ENCODE data around the gene PARN.
A peak's percentile ranks its signal among the peaks of the same experiment; 100 is the strongest.

Gene PARN

DNA sequence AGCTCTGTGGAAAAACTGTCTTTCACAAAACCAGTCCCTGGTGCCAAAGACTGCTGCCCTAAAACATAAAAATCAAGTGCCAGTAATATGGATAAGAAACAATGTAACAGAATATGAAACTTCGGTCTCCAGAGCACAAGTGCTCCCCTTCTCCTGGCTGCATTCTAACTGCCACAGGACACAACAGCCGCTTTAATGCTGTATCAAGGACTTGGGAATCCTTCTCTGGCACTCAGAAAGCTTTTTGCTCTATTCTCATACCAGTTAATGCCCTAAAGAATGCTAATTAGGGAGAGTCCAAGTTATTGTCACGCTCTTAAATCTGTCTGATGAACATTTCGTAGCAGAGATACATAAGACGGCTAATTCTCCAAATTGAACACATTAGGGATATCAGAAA, 90.9 kb downstream of the PARN start:
- H3K4me3 ChIP-seq (ENCODE audit: low read depth in 1 of 2, low read length in 2 of 2): no peak overlapping the region
- H3K9me3 ChIP-seq (ENCODE audit: low read length): no peaks in the 10 kb centered on the region
- H3K27ac ChIP-seq (ENCODE audit: low read depth, low read length): no peak overlapping the region
- no peaks in the 10 kb centered on the region for H3K4me1 ChIP-seq (ENCODE audit: insufficient read depth, low read length)
- no peak overlapping the region for H3K9ac ChIP-seq (ENCODE audit: low read length)
- no peaks in the 10 kb centered on the region for H3K27me3 ChIP-seq (ENCODE audit: control insufficient read depth in 1 of 2, insufficient read depth in 2 of 2, low read length in 2 of 2)
- no peaks in the 10 kb centered on the region for H3K36me3 ChIP-seq (ENCODE audit: insufficient read depth, low read length)

DNA sequence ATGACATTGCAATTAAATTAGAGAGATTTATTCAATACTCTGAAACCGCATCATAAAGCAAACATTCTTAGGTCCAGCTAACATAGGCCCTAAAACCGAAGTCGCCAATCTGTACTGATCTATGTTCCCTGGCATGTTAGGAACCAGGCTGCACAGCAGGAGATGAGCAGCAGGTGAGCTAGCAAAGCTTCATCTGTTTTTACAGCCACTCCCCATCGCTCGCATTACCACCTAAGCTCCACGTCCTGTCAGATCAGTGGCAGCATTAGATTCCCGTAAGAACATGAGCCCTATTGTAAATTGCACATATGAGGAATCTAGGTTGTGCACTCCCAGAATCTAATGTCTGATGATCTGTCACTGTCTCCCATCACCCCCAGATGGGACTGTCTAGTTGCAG, 91.5 kb downstream of the PARN start:
- H3K36me3 ChIP-seq (ENCODE audit: insufficient read depth, low read length): no peaks in the 10 kb centered on the region
- no peak overlapping the region for H3K4me3 ChIP-seq (ENCODE audit: low read depth in 1 of 2, low read length in 2 of 2)
- no peak overlapping the region for H3K9ac ChIP-seq (ENCODE audit: low read length)

DNA sequence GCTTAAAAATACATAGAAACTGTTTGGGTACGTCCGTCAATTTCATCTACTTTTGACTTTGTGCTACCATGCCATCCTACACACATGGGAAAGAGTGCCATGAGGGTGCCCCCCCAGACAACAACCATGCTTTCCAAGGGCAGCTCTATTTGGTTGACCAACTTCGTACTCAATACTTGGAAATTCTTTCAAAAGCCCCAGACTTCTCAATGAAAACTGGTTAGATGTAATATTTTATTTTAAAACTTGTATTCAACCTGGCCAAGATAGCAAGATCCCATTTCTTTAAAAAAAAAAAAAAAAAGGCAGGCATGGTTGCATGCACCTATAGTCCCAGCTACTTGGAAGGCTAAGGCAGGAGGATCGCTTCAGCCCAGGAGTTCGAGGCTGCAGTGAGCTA, 98.4 kb downstream of the PARN start:
- H3K36me3 ChIP-seq (ENCODE audit: insufficient read depth, low read length): no peaks in the 10 kb centered on the region
- no peak overlapping the region for H3K9ac ChIP-seq (ENCODE audit: low read length)
- no peaks in the 10 kb centered on the region for H3K27me3 ChIP-seq (ENCODE audit: control insufficient read depth in 1 of 2, insufficient read depth in 2 of 2, low read length in 2 of 2)
- H3K27ac ChIP-seq (ENCODE audit: low read depth, low read length): no peak overlapping the region
- no peak overlapping the region for H3K4me3 ChIP-seq (ENCODE audit: low read depth in 1 of 2, low read length in 2 of 2)
- H3K9me3 ChIP-seq (ENCODE audit: low read length): no peaks in the 10 kb centered on the region
- H3K4me1 ChIP-seq (ENCODE audit: insufficient read depth, low read length): peaks cover 23% of the 10 kb centered on the region

More for the DNA sequence above, 91.5 kb downstream of the PARN start:
- H3K4me1 ChIP-seq (ENCODE audit: insufficient read depth, low read length): no peaks in the 10 kb centered on the region
- no peak overlapping the region for H3K27ac ChIP-seq (ENCODE audit: low read depth, low read length)
- no peaks in the 10 kb centered on the region for H3K9me3 ChIP-seq (ENCODE audit: low read length)
- no peaks in the 10 kb centered on the region for H3K27me3 ChIP-seq (ENCODE audit: control insufficient read depth in 1 of 2, insufficient read depth in 2 of 2, low read length in 2 of 2)

DNA sequence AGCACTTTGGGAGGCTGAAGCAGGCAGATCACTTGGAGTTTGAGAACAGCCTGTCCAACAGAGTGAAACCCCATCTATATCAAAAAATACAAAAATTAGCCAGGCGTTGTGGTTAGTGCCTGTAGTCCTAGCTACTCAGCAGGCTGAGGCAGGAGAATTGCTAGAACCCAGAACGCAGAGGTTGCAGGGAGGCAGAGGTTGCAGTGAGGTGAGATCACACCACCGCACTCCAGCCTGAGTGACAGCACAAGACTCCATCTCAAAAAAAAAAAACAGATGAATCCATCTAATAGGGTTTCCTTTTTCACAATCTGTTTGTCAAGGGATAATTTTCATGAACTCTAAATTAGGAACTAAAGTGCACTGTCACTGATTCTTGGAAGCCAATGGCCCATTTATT, 99.0 kb downstream of the PARN start:
- Histone ChIP-seq H3K27me3 (ENCODE audit: control insufficient read depth in 1 of 2, insufficient read depth in 2 of 2, low read length in 2 of 2) (no peaks in the 10 kb centered on the region), H3K4me1 (ENCODE audit: insufficient read depth, low read length) (peaks cover 23% of the 10 kb centered on the region), H3K4me3 (ENCODE audit: low read depth in 1 of 2, low read length in 2 of 2) (no peak overlapping the region), H3K27ac (ENCODE audit: low read depth, low read length) (no peak overlapping the region), H3K9ac (ENCODE audit: low read length) (no peak overlapping the region), H3K36me3 (ENCODE audit: insufficient read depth, low read length) (no peaks in the 10 kb centered on the region), H3K9me3 (ENCODE audit: low read length) (no peaks in the 10 kb centered on the region)

DNA sequence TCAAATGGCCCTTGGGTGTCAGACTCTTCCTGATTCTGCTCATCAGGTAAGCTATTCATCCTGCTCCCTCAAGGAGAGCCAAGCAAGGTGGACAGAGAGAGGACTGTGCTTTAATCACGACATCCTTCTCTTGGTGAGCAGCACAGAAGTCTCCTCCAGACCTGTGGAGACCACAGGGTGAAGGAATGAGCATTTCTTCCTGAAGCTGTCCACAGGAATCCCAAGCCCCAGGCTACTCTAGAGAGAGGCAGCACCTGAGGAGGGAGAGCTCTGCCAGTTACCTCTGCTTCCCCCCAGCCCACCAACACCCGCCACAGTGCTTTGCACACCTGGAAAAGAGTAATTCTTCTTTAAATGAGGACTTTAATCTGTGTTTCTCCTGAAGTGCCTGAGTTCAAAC, 100.0 kb downstream of the PARN start:
- Histone ChIP-seq H3K4me1 (ENCODE audit: insufficient read depth, low read length) (peaks cover 23% of the 10 kb centered on the region), H3K9ac (ENCODE audit: low read length) (no peak overlapping the region), H3K36me3 (ENCODE audit: insufficient read depth, low read length) (no peaks in the 10 kb centered on the region), H3K27me3 (ENCODE audit: control insufficient read depth in 1 of 2, insufficient read depth in 2 of 2, low read length in 2 of 2) (no peaks in the 10 kb centered on the region), H3K4me3 (ENCODE audit: low read depth in 1 of 2, low read length in 2 of 2) (no peak overlapping the region), H3K27ac (ENCODE audit: low read depth, low read length) (no peak overlapping the region), H3K9me3 (ENCODE audit: low read length) (no peaks in the 10 kb centered on the region)

DNA sequence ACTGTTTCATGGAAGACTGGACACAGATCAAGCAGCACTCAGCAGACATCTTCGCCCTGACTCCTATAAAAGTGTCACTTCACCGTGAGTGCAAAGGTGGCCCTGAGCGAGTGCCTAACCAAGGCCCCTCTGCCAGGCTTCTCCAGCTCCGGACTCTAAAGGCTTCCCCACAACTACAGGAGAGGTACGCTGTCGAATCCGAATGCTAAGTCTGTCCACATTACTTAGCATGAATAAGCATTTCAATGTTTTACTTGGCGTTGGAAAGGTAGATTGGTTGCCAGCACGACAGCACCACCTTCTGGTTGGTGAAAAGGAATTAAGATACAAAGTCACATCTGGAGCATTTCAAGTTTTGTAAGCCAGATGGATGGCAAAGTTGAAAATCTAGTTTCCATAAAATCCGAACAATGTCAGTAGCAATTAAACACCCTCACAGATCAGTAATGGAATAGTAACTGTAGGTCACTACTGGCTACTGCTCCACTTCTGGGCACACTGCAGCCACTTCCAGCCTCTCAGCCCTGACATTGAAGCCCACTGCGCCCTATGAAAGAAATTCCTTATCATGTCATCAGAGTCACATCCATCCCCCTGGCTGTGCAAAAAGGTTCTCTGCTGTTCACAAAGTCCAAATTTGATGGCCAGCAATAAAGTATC, 100.9 kb downstream of the PARN start:
- H3K36me3 ChIP-seq (ENCODE audit: insufficient read depth, low read length): no peaks in the 10 kb centered on the region
- H3K4me1 ChIP-seq (ENCODE audit: insufficient read depth, low read length): peaks cover 23% of the 10 kb centered on the region
- H3K4me3 ChIP-seq (ENCODE audit: low read depth in 1 of 2, low read length in 2 of 2): peak overlapping the region in 1 of 2 donors; percentile 43
- no peaks in the 10 kb centered on the region for H3K27me3 ChIP-seq (ENCODE audit: control insufficient read depth in 1 of 2, insufficient read depth in 2 of 2, low read length in 2 of 2)
- no peak overlapping the region for H3K9ac ChIP-seq (ENCODE audit: low read length)
- no peaks in the 10 kb centered on the region for H3K9me3 ChIP-seq (ENCODE audit: low read length)
- H3K27ac ChIP-seq (ENCODE audit: low read depth, low read length): no peak overlapping the region

DNA sequence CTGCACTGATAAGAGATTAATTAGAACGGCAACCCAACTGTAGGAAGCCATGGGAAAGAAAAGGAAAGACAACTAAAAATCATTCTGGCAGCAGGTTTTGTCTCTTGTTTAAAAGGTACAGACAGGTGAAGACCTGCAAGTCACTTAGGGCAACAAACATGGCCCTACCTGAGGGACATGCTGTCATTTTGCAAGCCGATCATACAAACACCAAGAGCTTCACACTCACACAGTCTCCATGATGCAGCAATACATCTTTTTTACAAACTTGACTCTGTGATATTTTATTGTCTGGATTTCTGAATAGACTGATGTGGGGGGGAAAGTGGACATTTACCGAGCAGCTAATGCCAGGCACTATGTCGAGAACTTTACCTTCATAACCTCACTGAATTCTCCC, 101.8 kb downstream of the PARN start:
- H3K4me1 ChIP-seq (ENCODE audit: insufficient read depth, low read length): peaks cover 23% of the 10 kb centered on the region
- no peak overlapping the region for H3K27ac ChIP-seq (ENCODE audit: low read depth, low read length)
- peak overlapping the region in 1 of 2 donors; percentile 43 for H3K4me3 ChIP-seq (ENCODE audit: low read depth in 1 of 2, low read length in 2 of 2)
- H3K36me3 ChIP-seq (ENCODE audit: insufficient read depth, low read length): no peaks in the 10 kb centered on the region
- no peaks in the 10 kb centered on the region for H3K9me3 ChIP-seq (ENCODE audit: low read length)
- no peak overlapping the region for H3K9ac ChIP-seq (ENCODE audit: low read length)
- H3K27me3 ChIP-seq (ENCODE audit: control insufficient read depth in 1 of 2, insufficient read depth in 2 of 2, low read length in 2 of 2): no peaks in the 10 kb centered on the region

DNA sequence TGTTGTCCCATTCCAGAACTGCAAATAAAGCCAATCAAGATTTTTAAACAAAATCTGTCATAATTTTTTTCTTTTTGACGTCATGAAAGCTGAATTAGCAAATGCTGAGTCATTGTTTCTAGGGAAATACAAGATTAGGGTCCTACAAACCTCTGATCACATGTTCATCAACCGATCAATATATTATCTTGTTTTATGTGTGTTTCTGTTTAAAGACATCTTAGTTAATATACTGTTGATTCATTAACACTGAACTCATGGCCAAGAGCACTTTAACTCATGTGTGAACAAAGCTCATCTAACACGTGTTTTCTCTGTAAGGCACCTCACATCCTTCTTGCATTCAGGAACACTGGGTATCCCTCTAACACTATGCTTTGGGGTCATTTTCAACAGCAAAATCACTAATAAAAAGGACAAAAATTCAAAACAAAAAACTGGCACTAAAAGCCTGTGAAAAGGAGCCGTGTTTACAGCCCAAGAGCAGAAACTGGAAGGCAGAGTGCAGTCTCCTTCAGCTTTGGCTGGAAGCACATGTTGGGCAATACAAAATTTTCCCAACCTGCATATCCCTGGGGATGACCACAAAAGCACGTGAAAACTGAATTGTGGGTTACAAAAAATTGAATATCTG, 102.5 kb downstream of the PARN start:
- Histone ChIP-seq H3K4me1 (ENCODE audit: insufficient read depth, low read length) (peaks cover 23% of the 10 kb centered on the region), H3K9me3 (ENCODE audit: low read length) (no peaks in the 10 kb centered on the region), H3K36me3 (ENCODE audit: insufficient read depth, low read length) (no peaks in the 10 kb centered on the region), H3K27ac (ENCODE audit: low read depth, low read length) (no peak overlapping the region), H3K9ac (ENCODE audit: low read length) (no peak overlapping the region), H3K4me3 (ENCODE audit: low read depth in 1 of 2, low read length in 2 of 2) (no peak overlapping the region), H3K27me3 (ENCODE audit: control insufficient read depth in 1 of 2, insufficient read depth in 2 of 2, low read length in 2 of 2) (no peaks in the 10 kb centered on the region)

DNA sequence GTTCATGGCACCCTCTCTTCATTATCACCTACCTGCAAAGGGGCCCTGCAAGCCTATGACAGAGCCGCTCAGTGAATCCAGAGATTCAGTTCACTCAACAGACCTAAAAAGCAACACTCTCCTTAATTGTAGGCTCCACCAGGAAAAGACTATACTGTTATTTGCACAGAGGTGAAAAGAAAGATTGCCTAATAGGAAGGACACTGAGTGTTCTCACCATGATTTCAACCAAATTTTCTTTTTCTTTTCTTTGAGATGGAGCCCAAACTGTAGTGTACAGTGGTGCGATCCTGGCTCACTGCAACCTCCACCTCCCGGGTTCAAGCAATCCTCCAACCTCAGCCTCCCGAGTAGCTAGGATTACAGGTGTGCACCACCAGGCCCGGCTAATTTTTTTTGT, 104.5 kb downstream of the PARN start:
- Histone ChIP-seq H3K27me3 (ENCODE audit: control insufficient read depth in 1 of 2, insufficient read depth in 2 of 2, low read length in 2 of 2) (no peaks in the 10 kb centered on the region), H3K9me3 (ENCODE audit: low read length) (no peaks in the 10 kb centered on the region), H3K27ac (ENCODE audit: low read depth, low read length) (no peak overlapping the region), H3K4me1 (ENCODE audit: insufficient read depth, low read length) (peaks cover 23% of the 10 kb centered on the region), H3K36me3 (ENCODE audit: insufficient read depth, low read length) (no peaks in the 10 kb centered on the region), H3K9ac (ENCODE audit: low read length) (no peak overlapping the region), H3K4me3 (ENCODE audit: low read depth in 1 of 2, low read length in 2 of 2) (no peak overlapping the region)

DNA sequence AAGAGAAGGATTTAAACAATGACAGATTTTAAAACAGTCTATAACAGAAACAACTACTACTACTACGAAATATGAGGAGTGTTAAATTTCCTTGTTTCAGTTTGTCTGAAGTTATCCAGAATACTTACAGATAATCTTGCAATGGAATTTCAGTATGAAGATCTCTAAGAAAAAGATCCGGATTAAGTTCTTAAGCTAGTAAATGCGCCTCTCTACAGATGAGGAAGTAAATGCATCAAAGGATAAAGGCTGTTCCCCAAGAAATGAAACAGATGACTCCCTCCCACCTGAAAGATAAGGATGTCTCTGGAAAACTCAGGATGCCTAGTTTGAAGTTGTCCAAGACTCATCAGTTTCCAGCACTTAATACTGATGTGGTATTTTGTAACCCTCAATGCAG, 105.1 kb downstream of the PARN start:
- Histone ChIP-seq H3K4me1 (ENCODE audit: insufficient read depth, low read length) (peaks cover 23% of the 10 kb centered on the region), H3K9ac (ENCODE audit: low read length) (no peak overlapping the region), H3K27ac (ENCODE audit: low read depth, low read length) (no peak overlapping the region), H3K9me3 (ENCODE audit: low read length) (no peaks in the 10 kb centered on the region), H3K27me3 (ENCODE audit: control insufficient read depth in 1 of 2, insufficient read depth in 2 of 2, low read length in 2 of 2) (no peaks in the 10 kb centered on the region), H3K36me3 (ENCODE audit: insufficient read depth, low read length) (no peaks in the 10 kb centered on the region), H3K4me3 (ENCODE audit: low read depth in 1 of 2, low read length in 2 of 2) (no peak overlapping the region)

DNA sequence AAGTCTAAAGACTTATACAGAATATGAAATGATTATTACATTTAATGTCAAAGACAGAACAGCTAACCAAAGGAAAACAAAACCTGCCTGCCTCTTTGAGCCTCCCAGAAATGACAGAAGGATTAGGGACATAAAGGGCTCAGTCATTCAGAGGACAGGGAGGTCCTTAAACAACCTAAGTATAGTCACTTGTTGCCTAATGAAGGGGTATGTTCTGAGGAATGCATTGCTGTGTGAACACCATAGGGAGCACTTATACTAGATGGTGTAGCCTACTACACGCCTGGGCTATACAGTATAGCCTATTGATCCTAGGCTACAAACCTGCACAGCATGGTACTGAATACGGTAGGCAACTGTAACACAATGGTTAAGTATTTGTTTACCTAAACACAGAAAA, 106.4 kb downstream of the PARN start:
- Histone ChIP-seq H3K9ac (ENCODE audit: low read length) (no peak overlapping the region), H3K4me3 (ENCODE audit: low read depth in 1 of 2, low read length in 2 of 2) (no peak overlapping the region), H3K36me3 (ENCODE audit: insufficient read depth, low read length) (no peaks in the 10 kb centered on the region), H3K27ac (ENCODE audit: low read depth, low read length) (no peak overlapping the region), H3K27me3 (ENCODE audit: control insufficient read depth in 1 of 2, insufficient read depth in 2 of 2, low read length in 2 of 2) (no peaks in the 10 kb centered on the region), H3K4me1 (ENCODE audit: insufficient read depth, low read length) (peaks cover 23% of the 10 kb centered on the region), H3K9me3 (ENCODE audit: low read length) (no peaks in the 10 kb centered on the region)

DNA sequence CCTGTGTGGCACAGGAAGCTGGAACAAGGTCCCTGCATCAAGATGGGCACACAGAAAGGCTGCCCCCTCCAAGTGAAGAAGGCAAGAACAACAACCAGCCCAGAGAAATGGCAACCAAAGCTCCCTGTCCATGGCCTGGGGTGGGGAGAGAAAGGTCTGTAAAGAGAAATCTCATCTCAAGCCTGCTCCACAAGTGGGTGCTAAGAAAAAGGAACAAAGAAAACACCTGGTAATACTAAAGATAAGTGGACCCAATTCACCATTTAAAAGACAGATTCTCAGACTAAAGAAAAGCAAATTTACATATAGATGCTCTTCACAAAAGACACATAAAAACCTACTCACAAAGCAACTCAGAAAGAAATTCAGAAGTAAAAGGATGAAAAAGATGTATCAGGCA, 107.4 kb downstream of the PARN start:
- no peak overlapping the region for H3K4me3 ChIP-seq (ENCODE audit: low read depth in 1 of 2, low read length in 2 of 2)
- no peaks in the 10 kb centered on the region for H3K36me3 ChIP-seq (ENCODE audit: insufficient read depth, low read length)
- no peaks in the 10 kb centered on the region for H3K9me3 ChIP-seq (ENCODE audit: low read length)
- no peak overlapping the region for H3K9ac ChIP-seq (ENCODE audit: low read length)
- no peaks in the 10 kb centered on the region for H3K27me3 ChIP-seq (ENCODE audit: control insufficient read depth in 1 of 2, insufficient read depth in 2 of 2, low read length in 2 of 2)
- peaks cover 13% of the 10 kb centered on the region for H3K4me1 ChIP-seq (ENCODE audit: insufficient read depth, low read length)
- H3K27ac ChIP-seq (ENCODE audit: low read depth, low read length): no peak overlapping the region

Measured in muscle layer of colon (tissue), 2 donors.